GM12892 (cell line): ENCODE data around the gene ADGRE3.

Experiments used
- POLR2A ChIP-seq: IDR thresholded peaks from 2 replicates; pipeline ENCODE4 v1.6.1; 2011; ENCODE audit warnings: low read depth, low read length, control low read depth
- POLR2AphosphoS5 ChIP-seq: IDR thresholded peaks from 2 replicates; pipeline ENCODE4 v1.6.1; 2011; ENCODE audit warnings: low read depth, low read length, control low read depth

- TF ChIP-seq POLR2A = no peak
- TF ChIP-seq POLR2AphosphoS5 = no peak
These were observed 96.7 kb downstream of the ADGRE3 start for GRCh38 chr19:14577885-14578427.
